Measurements from ENCODE around the gene NCOA6.

Gene NCOA6

DNA sequence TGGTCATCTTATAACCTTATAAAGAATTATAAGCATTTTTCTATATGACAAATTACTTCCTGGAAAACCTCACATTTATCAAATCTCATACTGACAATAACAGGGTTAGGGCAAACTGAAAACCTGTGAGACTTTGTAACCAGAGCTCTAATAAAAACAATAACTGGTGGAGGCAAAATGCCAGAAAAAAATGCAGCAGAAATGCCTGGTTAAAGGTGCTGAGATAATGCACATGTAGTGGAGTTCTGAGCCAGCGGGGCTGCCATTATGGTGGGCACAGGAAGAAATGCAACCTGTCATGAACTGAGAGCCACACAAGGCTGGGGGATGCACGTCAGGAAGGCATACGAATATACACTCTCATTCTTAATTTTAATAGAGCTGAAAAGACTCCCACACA lies 53.0 kb downstream of the NCOA6 start:
- no peak for TF ChIP-seq GATA3 (IDR thresholded peaks at IDR 0.05; ENCODE audit: low read depth, low read length)
- no peak for TF ChIP-seq GATA2 (IDR thresholded peaks at IDR 0.05; ENCODE audit: low read depth, low read length)

DNA sequence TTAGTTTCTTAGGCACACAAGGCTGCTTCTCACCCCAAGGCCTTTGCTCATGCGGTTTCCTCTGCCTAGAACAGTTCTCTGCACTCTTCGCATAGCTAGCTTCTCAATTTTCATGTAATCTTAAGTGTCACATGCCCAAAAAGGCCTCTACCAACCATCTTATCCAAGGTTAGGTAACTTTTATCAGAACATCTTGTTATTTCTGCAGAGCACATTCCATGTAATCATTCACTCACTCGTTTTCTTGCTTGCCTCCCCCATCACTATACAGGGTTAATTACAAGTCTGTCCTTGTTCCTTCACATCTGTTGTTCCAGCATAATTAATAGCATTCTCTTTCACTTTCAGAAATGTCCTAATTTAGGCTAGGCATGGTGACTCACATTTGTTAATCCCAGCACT lies 53.8 kb downstream of the NCOA6 start:
- TF ChIP-seq GATA2 (IDR thresholded peaks at IDR 0.05; ENCODE audit: low read depth, low read length), result no peak
- no peak for TF ChIP-seq GATA3 (IDR thresholded peaks at IDR 0.05; ENCODE audit: low read depth, low read length)

DNA sequence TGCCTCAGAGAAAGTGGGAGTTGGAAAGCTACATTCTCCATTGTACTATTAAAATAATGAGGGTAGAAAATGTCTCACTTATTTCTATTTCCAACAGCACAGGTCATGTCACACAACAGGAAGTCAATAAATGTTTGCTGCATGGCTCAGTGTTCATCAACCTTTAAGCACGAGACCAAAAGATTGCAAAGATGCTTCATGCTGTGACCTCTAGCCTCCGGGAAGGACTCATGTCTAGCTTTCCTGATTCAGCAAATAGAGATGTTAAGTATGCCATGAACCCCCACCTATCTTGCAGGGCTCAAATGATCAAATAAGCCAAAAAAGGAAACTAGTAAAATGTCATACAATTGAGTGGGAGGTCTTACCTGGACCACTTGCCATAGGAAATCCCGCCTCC lies 57.4 kb downstream of the NCOA6 start:
- TF ChIP-seq GATA3 (IDR thresholded peaks at IDR 0.05; ENCODE audit: low read depth, low read length) (no peak), GATA2 (IDR thresholded peaks at IDR 0.05; ENCODE audit: low read depth, low read length) (no peak)

DNA sequence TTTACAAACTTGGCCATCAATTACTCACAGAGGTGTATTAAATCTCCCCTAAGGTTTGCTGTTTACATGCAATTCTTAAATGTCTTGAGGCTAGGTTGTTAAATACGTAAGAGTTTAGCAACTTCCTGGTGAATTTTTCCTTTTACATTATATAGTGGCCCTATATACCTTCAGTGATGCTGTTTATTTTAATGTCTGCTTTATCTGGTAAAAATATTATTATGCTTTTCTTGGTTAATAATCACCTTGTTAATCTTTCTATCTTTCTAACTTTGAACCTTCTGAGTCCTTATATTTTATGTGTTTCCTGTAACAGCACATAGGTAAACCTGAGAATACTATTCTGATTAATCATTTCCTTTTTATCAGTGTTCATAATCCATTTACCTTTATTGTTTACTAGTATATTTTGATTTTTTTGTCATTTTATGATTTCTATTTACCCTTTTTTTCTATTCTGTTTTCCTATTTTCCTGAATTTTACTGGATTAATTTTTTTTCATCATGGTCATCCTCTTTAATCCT lies 63.4 kb downstream of the NCOA6 start:
- TF ChIP-seq GATA2 (IDR thresholded peaks at IDR 0.05; ENCODE audit: low read depth, low read length), result no peak
- TF ChIP-seq GATA3 (IDR thresholded peaks at IDR 0.05; ENCODE audit: low read depth, low read length), result no peak

DNA sequence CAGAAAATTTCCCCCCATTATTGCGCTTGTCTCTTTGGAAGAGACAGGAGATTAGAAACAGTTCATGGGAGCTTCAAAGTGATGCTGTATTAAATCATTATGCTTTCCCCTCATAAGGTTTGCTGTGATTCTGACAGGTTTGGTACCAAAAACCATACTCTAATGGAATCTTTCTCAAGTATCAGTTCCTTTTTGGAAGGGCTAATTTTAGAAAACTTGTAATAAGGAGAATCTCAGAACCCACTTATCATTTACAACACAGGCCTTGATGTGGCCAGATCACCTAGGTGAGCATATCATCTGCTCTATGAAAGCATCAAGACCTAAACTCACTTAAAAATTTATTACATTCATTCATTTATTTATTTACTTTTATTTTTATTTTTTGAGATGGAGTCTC lies 70.1 kb downstream of the NCOA6 start:
- TF ChIP-seq GATA2 (IDR thresholded peaks at IDR 0.05; ENCODE audit: low read depth, low read length) (no peak), GATA3 (IDR thresholded peaks at IDR 0.05; ENCODE audit: low read depth, low read length) (no peak)

DNA sequence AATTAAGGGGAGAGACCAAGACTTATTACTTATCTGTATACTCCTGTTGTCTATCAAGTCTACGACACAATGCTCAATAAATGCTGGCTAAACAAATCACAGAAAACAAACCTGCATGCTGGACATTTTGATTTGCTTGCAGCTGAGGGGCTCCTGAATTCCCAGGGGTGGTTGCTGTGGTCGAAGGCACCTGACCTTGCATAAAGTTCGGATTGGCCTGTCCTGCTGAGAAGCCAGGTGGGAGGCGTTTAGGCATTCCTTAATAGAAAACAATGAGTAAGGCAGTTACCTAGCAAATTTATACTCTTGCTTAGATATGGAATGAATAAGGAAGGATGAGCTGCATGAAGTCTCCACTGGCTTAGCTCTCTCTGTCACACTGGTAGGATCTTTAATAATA lies 70.8 kb downstream of the NCOA6 start:
- TF ChIP-seq GATA2 (IDR thresholded peaks at IDR 0.05; ENCODE audit: low read depth, low read length) (no peak), GATA3 (IDR thresholded peaks at IDR 0.05; ENCODE audit: low read depth, low read length) (no peak)

DNA sequence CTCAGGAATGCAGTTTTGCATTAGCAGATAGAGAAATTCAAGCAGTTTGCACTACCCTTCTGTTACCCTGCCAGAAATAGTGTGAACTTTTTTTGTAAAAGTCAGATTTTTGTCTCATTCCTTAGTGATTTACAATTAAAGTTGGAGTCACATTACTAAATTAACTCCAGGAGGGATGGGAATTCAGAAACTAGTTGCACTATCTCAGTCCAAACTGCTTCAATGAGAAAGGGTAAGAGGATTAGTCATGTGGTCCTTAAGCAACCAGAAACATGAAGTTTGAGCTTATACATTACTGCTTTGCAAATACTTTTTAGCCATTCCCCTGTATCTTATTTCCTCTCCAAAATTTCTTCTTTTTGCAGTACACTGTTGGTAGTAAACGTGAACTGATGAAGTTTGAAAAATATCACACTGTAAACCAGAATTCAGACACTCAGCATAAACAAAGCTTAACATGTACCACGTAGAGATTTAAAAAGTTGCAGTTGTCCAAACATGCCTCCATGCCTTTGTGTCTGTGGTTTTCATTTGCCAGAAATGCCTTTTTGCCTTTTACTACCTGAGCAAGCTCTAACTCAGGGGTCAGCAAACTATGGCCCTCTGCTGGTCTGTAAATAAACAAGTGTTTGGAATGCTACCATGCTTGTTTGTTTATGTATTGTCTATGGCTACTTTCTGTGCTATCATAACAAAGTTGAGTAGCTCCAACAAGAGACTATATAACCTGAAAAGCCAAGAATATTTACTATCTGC lies 71.6 kb downstream of the NCOA6 start:
- TF ChIP-seq GATA3 (IDR thresholded peaks at IDR 0.05; ENCODE audit: low read depth, low read length), result no peak
- no peak for TF ChIP-seq GATA2 (IDR thresholded peaks at IDR 0.05; ENCODE audit: low read depth, low read length)

DNA sequence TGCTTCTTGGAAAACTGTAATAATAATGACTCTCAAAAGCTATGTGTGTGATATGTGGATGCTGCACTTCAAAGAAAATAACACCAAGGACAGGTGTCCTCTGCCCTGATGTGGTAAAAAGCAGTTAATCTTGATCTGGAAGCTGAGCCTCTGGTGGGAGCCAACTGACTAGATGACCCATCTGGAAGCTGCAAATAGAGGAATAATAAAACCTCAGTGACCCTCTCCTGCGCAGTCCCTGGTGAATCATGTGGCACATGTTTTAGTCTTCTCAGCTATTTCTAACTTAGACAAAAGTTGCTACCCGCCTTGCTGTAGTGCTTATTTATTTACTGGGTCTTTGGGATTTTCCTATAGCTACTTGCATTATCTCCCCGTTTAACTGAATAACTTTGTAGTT lies 74.0 kb downstream of the NCOA6 start:
- TF ChIP-seq GATA2 (IDR thresholded peaks at IDR 0.05; ENCODE audit: low read depth, low read length), result no peak
- TF ChIP-seq GATA3 (IDR thresholded peaks at IDR 0.05; ENCODE audit: low read depth, low read length), result no peak

DNA sequence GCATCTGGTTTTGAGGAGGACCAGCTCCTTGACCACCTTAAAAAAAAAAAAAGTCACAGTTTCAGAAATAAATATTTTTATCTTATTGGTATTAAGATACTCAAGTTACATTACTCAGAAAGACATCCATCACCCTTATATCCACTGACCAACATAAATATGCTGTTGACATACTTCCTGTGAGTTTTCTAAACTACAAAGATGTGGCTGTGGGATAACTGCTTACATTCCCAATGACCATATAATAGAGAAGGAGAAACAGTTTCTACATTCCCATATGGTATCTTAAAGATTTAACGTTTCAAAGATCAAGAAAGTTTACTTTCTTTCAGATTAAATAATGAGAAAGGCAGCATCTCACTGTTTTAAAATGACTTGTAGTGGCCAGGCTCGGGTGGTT lies 75.0 kb downstream of the NCOA6 start:
- no peak for TF ChIP-seq GATA2 (IDR thresholded peaks at IDR 0.05; ENCODE audit: low read depth, low read length)
- no peak for TF ChIP-seq GATA3 (IDR thresholded peaks at IDR 0.05; ENCODE audit: low read depth, low read length)

DNA sequence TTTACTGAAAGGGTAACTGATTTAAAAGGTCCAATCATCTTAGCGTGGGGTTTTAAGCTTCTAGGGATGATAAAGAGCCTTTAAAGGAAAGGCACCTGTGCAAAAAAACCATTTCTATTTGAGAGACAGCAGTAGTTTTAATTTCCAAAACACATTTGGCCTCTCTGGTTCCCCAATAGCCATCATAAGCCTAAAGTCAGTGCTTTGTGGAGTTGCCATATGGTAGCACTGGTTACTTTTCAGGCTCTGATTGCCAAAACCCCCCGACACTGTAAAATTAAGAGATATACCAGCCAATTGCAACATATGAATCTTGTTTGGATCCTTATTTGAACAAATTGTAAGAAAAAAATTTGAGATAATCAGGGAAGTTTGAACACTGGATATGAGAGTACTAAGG lies 76.7 kb downstream of the NCOA6 start:
- TF ChIP-seq GATA3 (IDR thresholded peaks at IDR 0.05; ENCODE audit: low read depth, low read length) (no peak), GATA2 (IDR thresholded peaks at IDR 0.05; ENCODE audit: low read depth, low read length) (no peak)

DNA sequence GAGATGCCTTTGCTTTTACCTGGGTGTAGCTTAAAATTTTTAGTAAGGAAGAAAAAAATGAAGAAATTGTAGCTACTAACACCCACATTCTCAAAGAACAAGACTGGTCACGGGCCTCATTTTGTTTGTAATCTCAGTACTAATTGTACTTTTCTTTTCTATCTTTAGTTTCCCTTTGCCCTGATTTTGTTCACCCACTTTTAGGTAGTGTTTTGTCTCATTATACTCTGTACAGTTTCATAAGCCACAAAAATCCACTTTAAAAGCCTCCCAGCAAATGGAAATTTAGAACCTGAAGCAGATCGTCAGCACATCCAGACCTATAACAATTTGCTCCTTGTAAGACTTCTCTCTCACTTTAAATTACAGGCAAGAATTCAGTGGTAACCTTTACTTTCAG lies 78.0 kb downstream of the NCOA6 start:
- no peak for TF ChIP-seq GATA2 (IDR thresholded peaks at IDR 0.05; ENCODE audit: low read depth, low read length)
- no peak for TF ChIP-seq GATA3 (IDR thresholded peaks at IDR 0.05; ENCODE audit: low read depth, low read length)

DNA sequence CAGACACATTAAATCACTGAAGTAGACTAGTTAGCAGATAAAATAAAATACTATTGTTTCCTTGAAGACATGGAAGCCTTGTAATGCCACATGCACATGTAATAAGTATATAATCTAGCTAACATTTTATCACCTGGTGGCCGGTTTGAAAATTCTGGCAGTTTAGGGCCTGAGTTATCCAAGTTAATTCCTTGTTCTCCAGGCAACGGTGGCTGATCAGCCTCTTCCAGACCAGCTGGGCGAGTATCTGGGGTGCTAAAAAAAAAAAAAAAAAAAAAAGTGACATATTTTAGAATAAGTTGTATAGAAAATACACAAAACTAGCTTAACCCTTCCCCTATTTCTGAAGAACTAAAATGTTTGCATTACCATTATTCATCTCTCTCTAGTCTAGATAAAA lies 78.8 kb downstream of the NCOA6 start:
- TF ChIP-seq GATA2 (IDR thresholded peaks at IDR 0.05; ENCODE audit: low read depth, low read length) (no peak), GATA3 (IDR thresholded peaks at IDR 0.05; ENCODE audit: low read depth, low read length) (no peak)

DNA sequence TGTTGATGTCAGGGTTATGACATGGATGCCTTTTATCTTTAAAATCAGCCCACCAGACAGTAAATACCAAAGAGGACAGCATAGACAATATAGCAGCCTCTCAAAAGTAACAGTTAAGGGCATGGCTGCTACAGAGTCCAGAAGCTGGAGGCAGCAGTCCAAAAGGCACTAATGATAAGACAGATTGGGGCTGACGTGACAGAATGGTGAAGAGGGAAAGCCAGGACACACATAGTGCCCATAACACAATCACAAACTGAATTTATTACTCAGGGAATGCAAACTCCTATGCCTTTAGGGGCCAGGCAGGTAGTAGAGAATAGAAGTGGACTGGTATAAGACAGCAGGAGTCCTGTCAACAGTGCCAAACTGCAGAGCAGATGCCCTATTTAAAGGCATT lies 80.6 kb downstream of the NCOA6 start:
- TF ChIP-seq GATA2 (IDR thresholded peaks at IDR 0.05; ENCODE audit: low read depth, low read length) (no peak), GATA3 (IDR thresholded peaks at IDR 0.05; ENCODE audit: low read depth, low read length) (no peak)

DNA sequence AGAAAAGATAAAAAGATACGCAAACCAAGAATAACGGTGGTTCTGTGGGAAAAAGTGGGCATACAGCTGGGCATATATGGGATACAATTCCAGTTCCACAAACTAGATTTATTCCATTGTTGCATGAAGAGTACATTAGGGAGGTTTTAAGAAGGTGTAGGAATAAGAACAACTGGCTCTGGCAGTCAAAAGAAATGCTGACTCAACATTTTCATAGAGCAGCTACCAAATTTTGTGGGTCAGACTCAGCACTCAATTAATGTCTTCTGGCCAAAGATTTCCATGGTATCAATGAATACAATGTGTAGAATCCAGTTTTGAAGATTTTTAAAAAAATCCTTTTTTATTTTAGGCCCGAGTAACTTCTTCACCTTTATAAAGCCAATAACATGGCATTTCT lies 81.1 kb downstream of the NCOA6 start:
- TF ChIP-seq GATA3 (IDR thresholded peaks at IDR 0.05; ENCODE audit: low read depth, low read length), result no peak
- TF ChIP-seq GATA2 (IDR thresholded peaks at IDR 0.05; ENCODE audit: low read depth, low read length), result no peak

DNA sequence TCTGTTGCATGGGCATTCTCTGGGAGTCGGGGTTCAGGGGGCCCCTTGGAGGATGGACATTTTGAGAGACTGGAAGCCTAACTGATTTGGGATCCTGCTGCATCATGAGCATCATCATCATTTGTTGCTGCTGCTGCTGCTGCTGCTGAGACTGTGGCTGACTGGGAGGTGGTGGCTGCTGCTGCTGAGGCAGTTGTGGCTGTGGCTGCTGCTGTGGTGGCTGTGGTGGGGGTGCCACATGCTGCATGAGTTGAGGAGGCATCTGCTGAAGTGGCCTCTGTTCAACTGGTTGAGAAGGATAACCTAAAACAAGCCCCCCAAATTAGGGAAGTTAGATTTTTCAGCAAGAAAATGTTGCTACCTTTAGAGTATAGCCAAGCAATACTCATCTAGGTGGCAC lies 82.4 kb downstream of the NCOA6 start:
- TF ChIP-seq GATA3 (IDR thresholded peaks at IDR 0.05; ENCODE audit: low read depth, low read length) (no peak), GATA2 (IDR thresholded peaks at IDR 0.05; ENCODE audit: low read depth, low read length) (no peak)
